Neuronal stem cell (in vitro differentiated cells): ENCODE data around the gene RASGEF1B.

Experiments used
- DNase-seq: peaks from one replicate; pipeline ENCODE4 v3.0.0-alpha.2; 2013; ENCODE audit warnings: low spot score
- H2AFZ ChIP-seq: one replicate; pipeline ENCODE4 v1.6.1; 2013; ENCODE audit warnings: mild to moderate bottlenecking, low read length, inconsistent platforms
- H2AK5ac ChIP-seq: 2 replicates; pipeline ENCODE4 v1.6.1; 2013; ENCODE audit warnings: low read depth, mild to moderate bottlenecking, inconsistent platforms, low read length, moderate library complexity, mixed read lengths
- H2BK120ac ChIP-seq: 2 replicates; pipeline ENCODE4 v1.6.1; 2013; ENCODE audit warnings: low read depth, mild to moderate bottlenecking, inconsistent platforms, low read length, moderate library complexity, mixed read lengths
- H2BK12ac ChIP-seq: one replicate; pipeline ENCODE4 v1.6.1; 2013; ENCODE audit warnings: low read length, inconsistent platforms
- H2BK15ac ChIP-seq: 2 replicates; pipeline ENCODE4 v1.6.1; 2013; ENCODE audit warnings: mild to moderate bottlenecking, low read length, inconsistent platforms, mixed read lengths
- H2BK5ac ChIP-seq: one replicate; pipeline ENCODE4 v1.6.1; 2013; ENCODE audit warnings: inconsistent platforms, mild to moderate bottlenecking, low read length, moderate library complexity
- H3K14ac ChIP-seq: one replicate; pipeline ENCODE4 v1.6.1; 2013; ENCODE audit warnings: low read length, inconsistent platforms
- H3K18ac ChIP-seq: 2 replicates; pipeline ENCODE4 v1.6.1; 2013; ENCODE audit warnings: low read length, inconsistent platforms
- H3K23ac ChIP-seq: 2 replicates; pipeline ENCODE4 v1.6.1; 2013; ENCODE audit warnings: low read depth, mild to moderate bottlenecking, mixed read lengths, low read length, inconsistent platforms; ENCODE audit not compliant: poor library complexity
- H3K27ac ChIP-seq: replicated peaks from 3 replicates; pipeline ENCODE4 v1.5.1; 2013; ENCODE audit warnings: low read length, inconsistent platforms
- H3K27me3 ChIP-seq, 3 experiments: 2 replicates each; pipeline ENCODE4 v1.6.1; 2013; ENCODE audit warnings: low read length in 3 of 3, mild to moderate bottlenecking in 2 of 3, inconsistent platforms in 1 of 3, low read depth in 1 of 3, mixed read lengths in 1 of 3, moderate library complexity in 1 of 3; ENCODE audit not compliant: control insufficient read depth in 3 of 3, insufficient read depth in 3 of 3
- H3K36me3 ChIP-seq, 2 donors: replicated peaks in 1 of 2; 2 replicates each; pipeline ENCODE4 v1.6.1; 2013; ENCODE audit warnings: low read length in 2 of 2; ENCODE audit not compliant: control insufficient read depth in 2 of 2, insufficient read depth in 2 of 2
- H3K4ac ChIP-seq: 2 replicates; pipeline ENCODE4 v1.6.1; 2013; ENCODE audit warnings: inconsistent platforms, mild to moderate bottlenecking, low read length, moderate library complexity
- H3K4me1 ChIP-seq, 2 donors: 1 replicate in 1 of 2; 2 replicates in 1 of 2; pipeline ENCODE4 v1.6.1; 2013; ENCODE audit warnings: low read length in 2 of 2, low read depth in 1 of 2; ENCODE audit not compliant: control insufficient read depth in 2 of 2, insufficient read depth in 1 of 2
- H3K4me2 ChIP-seq: one replicate; pipeline ENCODE4 v1.6.1; 2013; ENCODE audit warnings: mild to moderate bottlenecking, low read length, inconsistent platforms; ENCODE audit not compliant: insufficient read depth, poor library complexity, severe bottlenecking
- H3K4me3 ChIP-seq, 2 donors: 2 replicates each; pipeline ENCODE4 v1.5.1; 2013; ENCODE audit warnings: low read length in 2 of 2, mild to moderate bottlenecking in 2 of 2, inconsistent platforms in 1 of 2, moderate library complexity in 1 of 2
- H3K79me1 ChIP-seq: one replicate; pipeline ENCODE4 v1.6.1; 2013; ENCODE audit warnings: low read depth, mild to moderate bottlenecking, inconsistent platforms, low read length, moderate library complexity
- H3K9ac ChIP-seq: one replicate; pipeline ENCODE4 v1.6.1; 2013; ENCODE audit warnings: mild to moderate bottlenecking, low read depth, low read length, inconsistent platforms; ENCODE audit not compliant: poor library complexity
- H3K9me3 ChIP-seq, 2 donors: replicated peaks in 1 of 2; 2 replicates each; pipeline versions ENCODE3 to v1.6.1; 2013; ENCODE audit warnings: low read length in 2 of 2, mild to moderate bottlenecking in 2 of 2, inconsistent platforms in 1 of 2, low read depth in 1 of 2, mixed read lengths in 1 of 2, moderate library complexity in 1 of 2; ENCODE audit not compliant: control insufficient read depth in 2 of 2, insufficient read depth in 1 of 2
- H4K8ac ChIP-seq: one replicate; pipeline ENCODE4 v1.6.1; 2013; ENCODE audit warnings: low read depth, mild to moderate bottlenecking, inconsistent platforms, low read length, moderate library complexity
- H4K91ac ChIP-seq: one replicate; pipeline ENCODE4 v1.6.1; 2013; ENCODE audit warnings: low read length, low read depth, mild to moderate bottlenecking, inconsistent platforms; ENCODE audit not compliant: poor library complexity
- WGBS, 2 donors: extraction: QIAGEN DNeasy Blood & Tissue Kit; methylation state at CpG; one replicate each; pipeline ENCODE4 v1.1.7; 2013; ENCODE audit warnings: missing lambda C conversion rate in 2 of 2, mixed read lengths in 1 of 2; ENCODE audit not compliant: insufficient read length in 2 of 2, insufficient replicate concordance in 1 of 2; ENCODE audit errors: extremely low coverage in 2 of 2; 5-methylcytosine and 5-hydroxymethylcytosine counted together

Gene RASGEF1B

DNA sequence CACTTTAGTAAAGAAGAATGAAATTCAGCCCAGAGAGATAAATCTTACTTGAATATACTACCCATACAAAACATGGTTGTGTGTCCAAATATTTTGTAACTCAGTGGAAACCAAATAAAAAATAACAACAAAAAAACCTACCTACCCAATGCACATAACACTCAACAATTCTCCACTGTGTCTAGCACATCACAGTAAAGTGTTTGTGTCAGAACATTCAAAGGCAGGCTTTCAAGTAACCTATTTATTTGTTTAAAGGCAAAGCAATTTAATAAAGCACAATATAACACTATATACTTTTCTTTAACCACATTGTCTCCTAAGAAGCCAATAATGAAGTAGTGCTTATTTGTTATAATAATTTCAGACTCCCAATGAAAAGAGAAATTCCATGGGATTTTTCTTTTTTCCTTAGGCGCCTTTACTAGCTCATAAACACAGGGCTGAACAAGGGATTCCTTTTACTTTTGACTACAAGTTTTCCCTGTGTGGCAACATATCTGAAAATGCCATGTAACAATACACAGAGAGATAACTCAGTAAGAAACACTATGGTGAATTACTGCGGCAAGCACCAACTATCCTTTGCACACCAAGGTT, 13.7 kb downstream of the RASGEF1B start:
- no peak overlapping the region for H2BK5ac ChIP-seq
- WGBS, 2 donors = no CpG with 5 or more reads among the region's 2 CpGs
- H3K36me3 ChIP-seq = peaks cover 0 to 4% of the 10 kb centered on the region in 2 donors
- no peak overlapping the region for H3K18ac ChIP-seq
- no peaks in the 10 kb centered on the region for H3K79me1 ChIP-seq
- no peak overlapping the region for H4K91ac ChIP-seq
- no peak overlapping the region for H3K9ac ChIP-seq
- no peak for DNase-seq
- no peak overlapping the region for H2AFZ ChIP-seq
- H3K4me2 ChIP-seq = no peak overlapping the region
- H3K4me3 ChIP-seq = no peak overlapping the region
- H2BK15ac ChIP-seq = no peak overlapping the region
- H4K8ac ChIP-seq = no peak overlapping the region
- peaks cover 0 to 6% of the 10 kb centered on the region in 2 donors for H3K4me1 ChIP-seq
- H2AK5ac ChIP-seq = no peak overlapping the region
- H3K27ac ChIP-seq = no peak overlapping the region
- no peak overlapping the region for H3K14ac ChIP-seq
- no peak overlapping the region for H2BK12ac ChIP-seq
- no peak overlapping the region for H3K23ac ChIP-seq
- no peak overlapping the region for H2BK120ac ChIP-seq
- no peaks in the 10 kb centered on the region for H3K9me3 ChIP-seq
- no peaks in the 10 kb centered on the region for H3K27me3 ChIP-seq
- H3K4ac ChIP-seq = no peak overlapping the region

DNA sequence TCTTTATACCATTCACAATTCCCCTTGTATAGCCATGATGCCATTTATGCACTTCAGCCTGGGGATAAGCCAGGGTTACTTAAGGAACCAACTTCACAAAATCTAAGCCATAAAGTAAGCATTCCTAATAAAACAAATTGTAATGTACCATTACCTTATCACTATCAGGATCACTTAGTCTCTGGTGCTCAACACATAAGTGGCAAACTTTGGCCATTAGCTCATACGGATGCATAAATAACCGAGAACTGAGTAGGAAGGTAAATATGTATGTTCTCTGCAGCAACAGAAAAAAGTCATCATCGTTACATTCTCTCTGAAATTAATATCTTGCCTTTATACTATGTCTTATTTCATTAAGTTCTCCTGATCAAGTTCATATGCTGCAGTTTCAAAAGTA, 14.4 kb downstream of the RASGEF1B start:
- no peak overlapping the region for H4K91ac ChIP-seq
- H3K27ac ChIP-seq = no peak overlapping the region
- H3K4me3 ChIP-seq = no peak overlapping the region
- no peak overlapping the region for H3K18ac ChIP-seq
- no peak overlapping the region for H3K23ac ChIP-seq
- H2BK120ac ChIP-seq = no peak overlapping the region
- no peak overlapping the region for H2BK5ac ChIP-seq
- no peak overlapping the region for H3K4ac ChIP-seq
- peaks cover 0 to 4% of the 10 kb centered on the region in 2 donors for H3K36me3 ChIP-seq
- peaks cover 0 to 6% of the 10 kb centered on the region in 2 donors for H3K4me1 ChIP-seq
- H2AFZ ChIP-seq = no peak overlapping the region
- no CpG with 5 or more reads among the region's 3 CpGs for WGBS, 2 donors
- H4K8ac ChIP-seq = no peak overlapping the region
- no peaks in the 10 kb centered on the region for H3K9me3 ChIP-seq
- H3K4me2 ChIP-seq = no peak overlapping the region
- H3K27me3 ChIP-seq = no peaks in the 10 kb centered on the region
- no peak overlapping the region for H3K14ac ChIP-seq
- no peak overlapping the region for H3K9ac ChIP-seq
- H2BK15ac ChIP-seq = no peak overlapping the region
- H2BK12ac ChIP-seq = no peak overlapping the region
- no peak for DNase-seq
- H2AK5ac ChIP-seq = no peak overlapping the region
- no peaks in the 10 kb centered on the region for H3K79me1 ChIP-seq

DNA sequence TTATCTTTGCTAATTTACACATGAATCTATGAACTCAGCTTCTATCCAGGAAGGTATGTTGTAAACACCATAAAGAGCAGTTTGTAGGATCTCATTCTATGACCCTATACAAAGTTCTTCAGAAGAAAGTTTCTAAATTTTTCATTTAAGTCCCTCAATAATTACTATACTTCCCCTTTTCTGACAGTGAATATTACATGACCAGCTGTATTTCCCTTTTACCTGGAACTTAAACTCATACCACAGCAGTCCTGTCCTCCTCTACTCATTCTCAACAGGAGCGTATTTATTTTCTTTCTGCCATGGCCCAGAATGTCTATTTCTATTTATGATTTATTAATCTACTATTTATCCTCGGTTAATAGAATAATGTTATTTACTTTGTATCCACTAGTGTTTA, 15.8 kb downstream of the RASGEF1B start:
- Histone ChIP-seq H3K79me1 (no peaks in the 10 kb centered on the region), H3K27ac (no peak overlapping the region), H3K27me3 (no peaks in the 10 kb centered on the region), H2BK5ac (no peak overlapping the region), H3K4me2 (no peak overlapping the region), H2BK15ac (no peak overlapping the region), H3K23ac (no peak overlapping the region), H4K91ac (no peak overlapping the region), H3K18ac (no peak overlapping the region), H3K9me3 (no peaks in the 10 kb centered on the region), H3K14ac (no peak overlapping the region), H2BK12ac (no peak overlapping the region), H3K36me3 (peaks cover 0 to 6% of the 10 kb centered on the region in 2 donors), H2AK5ac (no peak overlapping the region), H4K8ac (no peak overlapping the region), H2BK120ac (no peak overlapping the region), H2AFZ (no peak overlapping the region), H3K4ac (no peak overlapping the region), H3K4me1 (peaks cover 0 to 4% of the 10 kb centered on the region in 2 donors), H3K4me3 (no peak overlapping the region), H3K9ac (no peak overlapping the region)
- DNase-seq = no peak
- WGBS, 2 donors = no CpG with 5 or more reads among the region's 2 CpGs

DNA sequence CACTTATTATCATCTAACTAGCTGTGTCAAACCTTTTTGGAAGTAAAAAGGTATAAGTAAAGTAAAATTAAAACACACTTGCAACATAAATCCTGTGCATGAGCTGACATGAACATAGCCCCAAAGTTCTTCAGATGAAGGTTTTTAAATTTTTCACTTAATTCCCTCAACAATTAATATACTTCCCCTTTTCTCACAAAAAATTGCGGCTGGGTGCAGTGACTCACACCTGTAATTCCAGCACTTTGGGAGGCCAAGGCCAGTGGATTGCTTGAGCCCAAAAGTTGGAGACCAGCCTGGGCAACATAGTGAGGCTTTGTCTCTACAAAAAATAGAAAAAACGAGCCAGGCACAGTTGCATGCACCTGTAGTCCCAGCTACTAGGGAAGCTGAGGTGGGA, 16.8 kb downstream of the RASGEF1B start:
- Histone ChIP-seq H3K9me3 (no peaks in the 10 kb centered on the region), H3K23ac (no peak overlapping the region), H3K4me3 (no peak overlapping the region), H3K79me1 (no peaks in the 10 kb centered on the region), H3K36me3 (peaks cover 0 to 6% of the 10 kb centered on the region in 2 donors), H2BK15ac (no peak overlapping the region), H4K91ac (no peak overlapping the region), H2BK120ac (no peak overlapping the region), H2AK5ac (no peak overlapping the region), H3K4me1 (no peaks in the 10 kb centered on the region), H3K18ac (no peak overlapping the region), H3K27ac (no peak overlapping the region), H3K27me3 (no peaks in the 10 kb centered on the region), H3K4me2 (no peak overlapping the region), H4K8ac (no peak overlapping the region), H2BK5ac (no peak overlapping the region), H2BK12ac (no peak overlapping the region), H2AFZ (no peak overlapping the region), H3K4ac (no peak overlapping the region), H3K14ac (no peak overlapping the region), H3K9ac (no peak overlapping the region)
- DNase-seq = no peak
- no CpG with 5 or more reads among the region's 2 CpGs for WGBS, 2 donors
